ENCODE results near the gene ACP6. TPM values are rescaled to one million over a fixed set of nuclear protein-coding genes. Genes with fewer than 3 reads are reported as not detected.
A peak's percentile ranks its signal among the peaks of the same experiment; 100 is the strongest.

ACP6 gene
- total and polyA plus RNA-seq, 12 donors: 7.4 to 32.6 (median 20.6) TPM

DNA sequence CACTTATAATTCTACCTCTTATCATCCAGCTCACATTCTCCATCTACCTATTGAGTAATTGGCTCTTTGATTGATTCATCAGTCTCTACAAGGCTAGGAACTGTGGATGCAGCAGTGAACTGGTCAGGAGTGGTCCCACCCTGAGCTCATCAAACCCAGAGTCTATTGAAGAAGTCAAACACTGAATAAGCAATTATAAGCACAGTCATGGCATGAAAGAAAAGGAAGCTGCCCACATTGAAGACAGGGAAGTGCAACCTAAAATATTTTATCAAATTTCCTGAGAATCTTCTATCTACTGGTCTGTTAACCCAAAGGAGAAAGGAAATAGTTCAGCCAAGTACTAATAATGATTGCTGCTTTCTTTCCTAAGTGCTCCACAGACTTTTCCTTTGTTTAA is 35.7 kb downstream of the ACP6 start:
- no peaks in the 10 kb centered on the region for H3K36me3 ChIP-seq (replicated peaks in 1 of 2)
- no peaks in the 10 kb centered on the region for H3K27me3 ChIP-seq
- intact Hi-C loops (cut with DNase I): no loop called here
- no peak overlapping the region for H3K4me3 ChIP-seq
- H3K4me1 ChIP-seq (replicated peaks in 1 of 2): peaks cover 5 to 7% of the 10 kb centered on the region in 2 donors
- no peak for DNase-seq
- H3K27ac ChIP-seq: no peak overlapping the region
- no peak for TF ChIP-seq POLR2A (IDR thresholded peaks at IDR 0.05)
- H3K9me3 ChIP-seq (replicated peaks in 1 of 3): no peaks in the 10 kb centered on the region

GRCh38 chr1:147633759-147634158 is 36.6 kb downstream of the ACP6 start:
- no peak for DNase-seq
- Histone ChIP-seq H3K9me3 (replicated peaks in 1 of 3) (no peaks in the 10 kb centered on the region), H3K27me3 (no peaks in the 10 kb centered on the region), H3K4me3 (no peak overlapping the region), H3K27ac (no peak overlapping the region), H3K36me3 (replicated peaks in 1 of 2) (no peaks in the 10 kb centered on the region), H3K4me1 (replicated peaks in 1 of 2) (peaks cover 5 to 7% of the 10 kb centered on the region in 2 donors)
- no peak for TF ChIP-seq POLR2A (IDR thresholded peaks at IDR 0.05)
- TF ChIP-seq CTCF (IDR thresholded peaks at IDR 0.05): no peak
- WGBS, 4 donors: 93 to 100% (median 95%) methylated on average over 1 of the region's 1 CpG
- intact Hi-C loops (cut with DNase I): no loop called here

GRCh38 chr1:147631839-147632238 is 38.5 kb downstream of the ACP6 start:
- Histone ChIP-seq H3K27ac (no peak overlapping the region), H3K27me3 (no peaks in the 10 kb centered on the region), H3K36me3 (replicated peaks in 1 of 2) (no peaks in the 10 kb centered on the region), H3K4me1 (replicated peaks in 1 of 2) (peaks cover 5 to 7% of the 10 kb centered on the region in 2 donors), H3K9me3 (replicated peaks in 1 of 3) (no peaks in the 10 kb centered on the region), H3K4me3 (no peak overlapping the region)
- DNase-seq: no peak
- intact Hi-C loops (cut with DNase I): no loop called here
- 83 to 89% (median 87%) methylated on average over 3 of the region's 3 CpGs for WGBS, 4 donors
- TF ChIP-seq CTCF (IDR thresholded peaks at IDR 0.05) (no peak), POLR2A (IDR thresholded peaks at IDR 0.05) (no peak)

- TF ChIP-seq POLR2A (IDR thresholded peaks at IDR 0.05) (no peak), CTCF (IDR thresholded peaks at IDR 0.05) (no peak)
- peak in 5 of 7 donors; percentile 45 to 68 (median 62) for DNase-seq
- Histone ChIP-seq H3K4me1 (replicated peaks in 1 of 2) (peaks cover 5 to 10% of the 10 kb centered on the region in 2 donors), H3K9me3 (replicated peaks in 1 of 3) (no peaks in the 10 kb centered on the region), H3K27ac (no peak overlapping the region), H3K4me3 (no peak overlapping the region), H3K36me3 (replicated peaks in 1 of 2) (no peaks in the 10 kb centered on the region), H3K27me3 (no peaks in the 10 kb centered on the region)
- WGBS, 4 donors: 45 to 64% (median 54%) methylated on average over 6 of the region's 6 CpGs
- intact Hi-C loops (cut with DNase I): no loop called here
Observed at GRCh38 chr1:147630447-147630846, 39.9 kb downstream of the ACP6 start.

GRCh38 chr1:147630022-147630421 is 40.3 kb downstream of the ACP6 start:
- no peaks in the 10 kb centered on the region for H3K9me3 ChIP-seq (replicated peaks in 1 of 3)
- no peak overlapping the region for H3K27ac ChIP-seq
- peaks cover 5 to 10% of the 10 kb centered on the region in 2 donors for H3K4me1 ChIP-seq (replicated peaks in 1 of 2)
- intact Hi-C loops (cut with DNase I): no loop called here
- no peak for TF ChIP-seq POLR2A (IDR thresholded peaks at IDR 0.05)
- no peak for TF ChIP-seq CTCF (IDR thresholded peaks at IDR 0.05)
- H3K27me3 ChIP-seq: no peaks in the 10 kb centered on the region
- H3K36me3 ChIP-seq (replicated peaks in 1 of 2): peaks cover 0 to under 1% of the 10 kb centered on the region in 2 donors
- DNase-seq: no peak
- no peak overlapping the region for H3K4me3 ChIP-seq
- 85 to 92% (median 88%) methylated on average over 6 of the region's 6 CpGs for WGBS, 4 donors
